GM18526 (cell line): ENCODE data around the gene SERPINB2.

ENCODE experiments used
- POLR2A ChIP-seq: IDR thresholded peaks from 3 replicates; pipeline ENCODE4 v1.6.1; 2011; ENCODE audit not compliant: insufficient read length; ENCODE audit errors: extremely low read depth

Gene SERPINB2

DNA sequence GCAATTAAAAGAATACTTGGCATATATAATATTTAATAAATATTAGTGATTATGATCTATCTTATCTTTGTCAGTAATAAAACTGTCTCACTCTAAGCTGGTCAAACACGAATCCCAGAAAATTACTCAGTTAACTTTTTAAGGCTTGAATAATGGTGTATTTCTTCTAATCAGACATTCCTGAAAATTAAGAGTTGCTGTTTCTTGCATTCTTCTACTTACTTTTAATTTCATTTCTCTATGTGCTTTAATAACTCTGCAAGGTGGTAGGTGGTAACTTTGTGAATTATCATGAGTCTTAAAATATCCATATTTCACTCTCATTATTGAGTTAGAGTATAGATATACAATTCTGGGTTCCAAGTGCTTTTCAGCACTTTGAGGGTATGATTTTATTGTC lies 17.2 kb downstream of the SERPINB2 start:
- no peak for TF ChIP-seq POLR2A

DNA sequence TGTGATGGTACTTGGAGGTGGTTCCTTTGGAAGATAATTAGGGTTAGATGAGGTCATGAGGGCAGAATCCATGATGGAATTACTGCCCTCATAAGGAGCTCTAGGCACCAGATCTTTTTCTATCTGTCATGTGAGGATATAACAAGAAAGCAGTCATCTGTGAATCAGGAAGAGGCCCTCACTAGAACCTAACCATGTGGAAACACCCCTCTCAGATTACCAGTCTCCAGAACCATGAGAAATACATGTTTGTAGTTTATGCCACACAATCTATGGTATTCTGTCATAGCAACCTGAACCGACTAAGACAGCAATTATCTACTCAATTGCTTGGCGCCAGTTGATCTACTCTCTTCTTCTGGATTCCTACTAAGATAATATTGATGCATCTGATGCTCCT lies 17.9 kb downstream of the SERPINB2 start:
- TF ChIP-seq POLR2A, result no peak

DNA sequence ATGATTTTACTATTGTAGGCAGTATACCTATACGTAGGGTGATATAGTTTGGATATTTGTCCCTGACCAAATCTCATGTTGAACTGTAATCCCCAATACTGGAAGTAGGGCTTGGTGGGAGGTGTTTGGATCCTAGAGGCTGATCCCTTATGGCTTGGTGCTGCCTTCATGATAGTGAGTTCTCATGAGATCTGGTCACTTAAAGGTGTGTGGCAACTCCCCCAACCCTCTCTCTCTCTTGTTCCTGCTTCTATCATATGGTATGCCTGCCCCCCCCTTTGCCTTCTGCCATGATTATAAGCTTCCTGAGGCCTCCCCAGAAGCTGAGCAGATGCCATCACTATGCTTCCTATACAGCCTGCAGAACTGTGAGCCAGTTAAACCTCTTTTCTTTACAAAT lies 18.6 kb downstream of the SERPINB2 start:
- no peak for TF ChIP-seq POLR2A

DNA sequence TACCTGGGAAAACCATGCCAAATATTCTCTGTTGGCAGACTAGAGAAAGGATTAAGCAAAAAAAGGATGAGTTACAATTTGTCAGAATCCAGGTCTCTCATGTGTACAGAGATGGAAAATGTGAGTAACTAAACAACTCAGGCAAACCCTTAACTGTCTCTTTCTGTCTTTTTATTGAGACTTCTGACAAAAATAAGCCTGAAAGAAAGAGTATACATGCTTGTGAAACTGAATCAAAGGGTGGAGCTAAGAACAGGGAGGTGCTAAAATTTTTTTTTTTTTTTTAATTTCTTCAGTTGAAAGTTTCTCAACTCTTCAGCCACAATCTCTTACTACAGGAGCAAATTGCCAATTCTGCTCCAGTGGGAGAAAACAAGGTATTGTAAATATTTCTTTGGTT lies 20.2 kb downstream of the SERPINB2 start, which contains the start of gene SERPINB10:
TSS of gene SERPINB10 (plus strand) at position 295 of the 400 bp plus-strand sequence. CDS start 7,553 bp downstream, outside the sequence.
- no peak for TF ChIP-seq POLR2A

- TF ChIP-seq POLR2A, result no peak
These were observed 21.4 kb downstream of the SERPINB2 start for GRCh38 chr18:63908858-63909257.

DNA sequence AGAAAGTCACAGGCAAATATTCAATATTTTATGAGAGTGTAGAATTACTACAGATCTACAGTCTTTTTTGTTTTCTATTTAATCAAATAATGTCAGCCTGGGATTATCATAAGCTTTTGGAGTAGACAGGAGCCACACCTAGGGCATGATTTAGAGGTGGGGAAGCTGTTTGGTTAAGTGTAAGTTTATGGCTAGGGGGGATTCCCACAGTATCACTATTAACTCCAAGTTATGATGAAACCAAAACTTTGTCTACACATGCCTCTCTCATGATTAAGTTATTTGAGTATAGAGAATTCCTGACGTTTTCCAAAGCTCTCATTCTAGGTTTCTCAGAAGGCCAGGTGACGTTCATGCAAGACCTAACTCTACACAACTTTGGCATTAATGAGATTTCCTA lies 22.4 kb downstream of the SERPINB2 start:
- TF ChIP-seq POLR2A, result no peak

DNA sequence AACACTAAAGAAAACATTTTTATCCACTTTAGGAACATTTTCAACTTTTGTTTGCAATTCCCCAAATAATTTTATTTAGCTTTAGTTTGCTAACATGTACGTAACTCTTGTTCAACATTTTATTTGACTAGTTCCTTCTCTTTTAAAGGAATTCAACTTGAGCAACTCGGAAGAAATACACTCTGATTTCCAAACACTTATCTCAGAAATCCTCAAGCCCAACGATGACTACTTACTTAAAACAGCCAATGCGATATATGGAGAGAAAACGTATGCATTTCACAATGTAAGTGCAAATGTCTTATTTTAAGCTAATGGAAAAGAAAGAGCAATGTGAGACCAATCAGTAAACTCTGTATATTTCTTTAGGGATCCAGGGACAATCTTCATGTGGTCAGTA lies 30.3 kb downstream of the SERPINB2 start:
- TF ChIP-seq POLR2A, result no peak

GRCh38 chr18:63922049-63922448 lies 34.5 kb downstream of the SERPINB2 start:
- no peak for TF ChIP-seq POLR2A

- TF ChIP-seq POLR2A, result no peak
These were observed 37.0 kb downstream of the SERPINB2 start for GRCh38 chr18:63924551-63924950.

DNA sequence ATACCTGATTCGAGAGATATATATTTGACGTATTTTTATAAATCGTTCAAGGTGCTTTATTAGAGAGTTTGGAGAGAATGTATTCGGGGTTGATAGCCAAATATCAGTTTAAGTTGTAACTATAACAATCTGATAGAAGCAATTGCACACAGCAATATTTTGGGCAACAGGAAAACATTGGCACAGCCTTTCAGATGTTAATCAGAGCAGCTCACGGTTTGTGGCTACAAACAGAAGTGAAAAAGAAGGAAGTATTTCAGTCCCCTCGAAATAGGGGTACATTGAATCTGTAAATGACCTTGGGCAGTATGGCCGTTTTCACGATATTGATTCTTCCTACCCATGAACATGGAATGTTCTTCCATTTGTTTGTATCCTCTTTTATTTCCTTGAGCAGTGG lies 40.8 kb downstream of the SERPINB2 start:
- no peak for TF ChIP-seq POLR2A

GRCh38 chr18:63930773-63931354 lies 43.4 kb downstream of the SERPINB2 start:
- no peak for TF ChIP-seq POLR2A

DNA sequence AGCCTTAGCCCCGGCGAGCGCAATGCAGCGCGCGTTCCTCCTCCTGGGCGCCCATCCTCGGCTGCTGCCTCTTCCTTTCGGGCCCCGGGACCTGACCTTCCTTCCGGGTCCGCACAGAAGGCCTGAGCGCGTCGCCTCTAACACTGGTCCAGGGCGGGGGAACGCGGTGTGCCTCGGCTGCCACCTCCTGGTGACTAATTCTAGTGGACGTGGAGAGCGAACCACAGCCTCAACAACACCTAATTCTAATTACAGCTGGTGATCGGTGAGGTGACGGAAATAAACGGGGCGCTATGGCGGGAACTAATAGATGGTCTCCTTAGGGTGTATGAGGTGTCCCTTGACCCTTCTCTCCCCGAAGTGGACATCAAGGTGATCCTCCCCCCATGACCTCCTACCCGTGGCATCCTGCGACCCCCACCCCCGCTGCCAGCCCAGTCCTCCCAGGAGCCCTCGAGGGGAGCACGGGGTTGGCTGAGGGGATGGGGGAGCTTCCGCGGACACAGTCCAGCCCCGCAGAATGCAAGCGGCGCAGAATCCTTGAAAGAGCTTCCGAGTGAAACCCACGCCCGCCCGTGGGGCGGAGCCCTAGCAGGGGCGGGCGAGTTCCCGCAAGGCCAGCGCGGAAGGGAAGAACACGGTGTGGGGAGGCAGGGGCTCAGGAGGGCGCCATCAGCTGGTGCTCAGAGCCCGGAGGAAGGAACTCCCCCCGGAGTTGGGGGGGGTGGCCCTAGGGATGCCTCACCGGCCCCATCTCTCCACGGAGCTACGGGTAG lies 48.8 kb downstream of the SERPINB2 start:
- peak; percentile 32 for TF ChIP-seq POLR2A

GRCh38 chr18:63936932-63937393 lies 49.5 kb downstream of the SERPINB2 start:
- TF ChIP-seq POLR2A, result no peak

DNA sequence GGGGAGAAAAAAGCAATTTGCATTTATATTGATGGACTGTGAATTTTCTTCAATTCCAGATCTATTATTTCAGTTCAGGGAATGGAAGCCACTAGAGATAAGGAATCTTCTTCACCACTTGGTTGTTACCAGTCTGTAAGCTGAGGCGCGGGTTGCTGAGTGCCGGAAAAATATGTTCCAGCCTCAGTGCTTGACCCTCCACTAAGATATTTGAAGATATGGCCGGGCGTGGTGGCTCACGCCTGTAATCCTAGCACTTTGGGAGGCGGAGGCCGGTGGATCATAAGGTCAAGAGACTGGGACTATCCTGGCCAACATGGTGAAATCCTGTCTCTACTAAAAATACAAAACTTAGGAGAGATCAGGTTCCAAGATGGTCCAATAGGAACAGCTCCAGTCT lies 52.5 kb downstream of the SERPINB2 start:
- no peak for TF ChIP-seq POLR2A

GRCh38 chr18:63947051-63947790 lies 59.7 kb downstream of the SERPINB2 start:
- no peak for TF ChIP-seq POLR2A
